ENCODE measurements around the gene STX17. TPM values are rescaled to one million over a fixed set of nuclear protein-coding genes. Genes with fewer than 3 reads are reported as not detected.
A peak's percentile ranks its signal among the peaks of the same experiment; 100 is the strongest.

Gene STX17
- total RNA-seq, 1 experiment from 2014 or later, result 11.5 TPM

GRCh38 chr9:99903393-99903792 lies 3.1 kb upstream of the STX17 start:
- ChIA-PET POLR2A (no interaction called here), CTCF (no interaction called here)
- no TSS peak for BruUV-seq (replicated peaks)
- peaks cover 5% of the 10 kb centered on the region; the same call in 1 of the 2 replicates for H3K36me3 ChIP-seq (ENCODE audit: control insufficient read depth, insufficient read depth, low read length)
- in situ Hi-C loops (cut with HindIII; ENCODE audit: low pct_unique_long_range_greater_than_20kb, low sequenced_read_pairs) (no loop called here), intact Hi-C loops (cut with micrococcal nuclease; ENCODE audit: unreplicated experiment) (no loop called here)
- no peak overlapping the region for H3K27ac ChIP-seq (ENCODE audit: low read length)
- no peak for DNase-seq (ENCODE audit: low read depth, low spot score)
- peaks cover 3% of the 10 kb centered on the region; the same call in 1 of the 2 replicates for H3K4me1 ChIP-seq (ENCODE audit: control insufficient read depth, insufficient read depth, low read length)
- no peak for TF ChIP-seq SIN3A (IDR thresholded peaks at IDR 0.05; ENCODE audit: borderline replicate concordance, insufficient read depth, low read depth, low read length)
- no peak for TF ChIP-seq REST (IDR thresholded peaks at IDR 0.05; ENCODE audit: insufficient read depth in 1 of 2, low read depth in 2 of 2, low read length in 1 of 2)
- no peaks in the 10 kb centered on the region for H3K27me3 ChIP-seq (ENCODE audit: control insufficient read depth, insufficient read depth, low read length)
- no peak for ATAC-seq
- H3K4me3 ChIP-seq (ENCODE audit: low read depth in 2 of 2, low read length in 2 of 2), result no peak overlapping the region
- H3K9me3 ChIP-seq (ENCODE audit: control insufficient read depth, insufficient read depth, low read depth, low read length), result no peaks in the 10 kb centered on the region

GRCh38 chr9:99905833-99906402 lies 536 bp upstream of the STX17 start:
- intact Hi-C loops (cut with micrococcal nuclease; ENCODE audit: unreplicated experiment) (loop anchor here (5.0 kb wide), 1 partner anchor 84 kb away; the partner anchor contains the start of gene NR4A3), in situ Hi-C loops (cut with HindIII; ENCODE audit: low pct_unique_long_range_greater_than_20kb, low sequenced_read_pairs) (no loop called here)
- no peak overlapping the region for H3K27ac ChIP-seq (ENCODE audit: low read length)
- H3K36me3 ChIP-seq (ENCODE audit: control insufficient read depth, insufficient read depth, low read length), result peaks cover 5% of the 10 kb centered on the region; the same call in 1 of the 2 replicates
- peaks cover 3% of the 10 kb centered on the region; the same call in 1 of the 2 replicates for H3K4me1 ChIP-seq (ENCODE audit: control insufficient read depth, insufficient read depth, low read length)
- ChIA-PET CTCF (no interaction called here), POLR2A (no interaction called here)
- no peak for DNase-seq (ENCODE audit: low read depth, low spot score)
- H3K9me3 ChIP-seq (ENCODE audit: control insufficient read depth, insufficient read depth, low read depth, low read length), result no peaks in the 10 kb centered on the region
- peak overlapping the region; percentile 66 to 75 for H3K4me3 ChIP-seq (ENCODE audit: low read depth in 2 of 2, low read length in 2 of 2)
- no TSS peak for BruUV-seq (replicated peaks)
- TF ChIP-seq SIN3A (IDR thresholded peaks at IDR 0.05; ENCODE audit: borderline replicate concordance, insufficient read depth, low read depth, low read length), result no peak
- TF ChIP-seq POLR2AphosphoS5 (IDR thresholded peaks at IDR 0.05; ENCODE audit: low read depth, low read length), result no peak
- TF ChIP-seq CTCF (IDR thresholded peaks at IDR 0.05), result no peak
- TF ChIP-seq REST (IDR thresholded peaks at IDR 0.05; ENCODE audit: insufficient read depth in 1 of 2, low read depth in 2 of 2, low read length in 1 of 2), result no peak
- TF ChIP-seq TCF7L2 (IDR thresholded peaks at IDR 0.05; ENCODE audit: low read depth, low read length), result no peak
- no peaks in the 10 kb centered on the region for H3K27me3 ChIP-seq (ENCODE audit: control insufficient read depth, insufficient read depth, low read length)
- no peak for ATAC-seq
